NK-92 (cell line): Measurements from ENCODE around the gene MOB3C.
"Not testable (repeated sequence)": the region's sequence is repeated elsewhere in the genome, so short reads cannot be mapped to it uniquely, and the experiment has no call there.

Experiments used
- DNase-seq: peaks from one replicate; lab custom pipeline; 2025; ENCODE audit not compliant: unreplicated experiment; lab: John Stamatoyannopoulos, UW

Gene MOB3C

GRCh38 chr1:46616277-46617107, at the start of gene MOB3C:
MOB3C (minus strand) TSS chr1:46616811; CDS start chr1:46613321, 3,490 bp downstream.
- no peak for DNase-seq

DNA sequence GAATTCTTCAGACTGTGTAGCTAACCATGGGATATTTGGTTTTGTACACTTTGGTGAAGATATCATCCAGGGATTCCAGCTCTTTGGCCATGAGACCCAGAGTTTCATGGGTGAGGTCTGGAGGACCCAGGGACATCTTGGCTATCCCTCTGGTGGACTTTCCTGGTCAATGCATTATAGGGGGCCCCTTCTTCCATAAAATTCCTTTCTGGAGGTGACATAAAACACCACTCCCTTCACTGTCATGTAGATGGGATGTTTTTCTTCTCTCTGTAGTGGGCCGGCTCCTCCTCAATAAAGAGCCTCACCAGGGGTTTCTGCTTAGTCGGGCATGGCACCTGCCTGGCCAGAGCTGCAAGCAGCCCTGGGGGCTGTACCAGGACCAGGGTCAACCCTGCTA, 49.4 kb upstream of the MOB3C start:
- no peak for DNase-seq

DNA sequence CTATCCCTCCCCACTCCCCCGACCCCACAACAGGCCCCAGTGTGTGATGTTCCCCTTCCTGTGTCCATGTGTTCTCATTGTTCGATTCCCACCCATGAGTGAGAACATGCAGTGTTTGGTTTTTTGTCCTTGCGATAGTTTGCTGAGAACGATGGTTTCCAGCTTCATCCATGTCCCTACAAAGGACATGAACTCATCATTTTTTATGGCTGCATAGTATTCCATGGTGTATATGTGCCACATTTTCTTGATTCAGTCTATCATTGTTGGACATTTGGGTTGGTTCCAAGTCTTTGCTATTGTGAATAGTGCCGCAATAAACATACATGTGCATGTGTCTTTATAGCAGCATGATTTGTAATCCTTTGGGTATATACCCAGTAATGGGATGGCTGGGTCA, 46.3 kb upstream of the MOB3C start:
- DNase-seq, result not testable (repeated sequence)

GRCh38 chr1:46660116-46660515, 43.5 kb upstream of the MOB3C start:
- not testable (repeated sequence) for DNase-seq

DNA sequence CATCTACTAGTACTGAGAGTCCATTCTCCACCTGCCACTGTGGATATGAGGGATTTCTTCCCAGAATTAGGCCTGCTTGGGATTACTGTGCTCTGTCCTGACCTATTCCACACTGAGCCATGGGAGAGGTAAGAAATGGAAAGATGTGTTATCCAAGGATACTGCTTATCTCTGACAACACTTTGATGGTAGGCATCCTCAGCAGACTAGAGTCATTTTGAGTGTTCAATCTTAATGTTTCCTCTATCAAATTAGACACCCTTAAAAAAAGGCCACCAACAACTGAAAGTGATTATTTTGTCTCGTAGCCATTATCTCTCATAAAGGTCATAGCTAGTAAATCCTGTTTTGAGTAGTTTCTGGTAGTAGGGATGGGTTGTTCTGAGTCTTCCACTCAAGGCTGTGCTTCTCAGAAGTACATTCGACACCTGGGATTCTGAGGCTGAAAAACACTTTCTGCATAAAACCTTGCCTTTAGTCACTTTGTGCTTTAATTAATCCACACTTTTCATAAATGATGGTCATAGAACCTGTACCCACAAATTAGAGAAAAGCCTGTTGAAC, 42.8 kb upstream of the MOB3C start:
- DNase-seq, result no peak

GRCh38 chr1:46657775-46658174, 41.2 kb upstream of the MOB3C start:
- no peak for DNase-seq

GRCh38 chr1:46656643-46657042, 40.0 kb upstream of the MOB3C start:
- no peak for DNase-seq

GRCh38 chr1:46655848-46656247, 39.2 kb upstream of the MOB3C start:
- DNase-seq, result no peak

DNA sequence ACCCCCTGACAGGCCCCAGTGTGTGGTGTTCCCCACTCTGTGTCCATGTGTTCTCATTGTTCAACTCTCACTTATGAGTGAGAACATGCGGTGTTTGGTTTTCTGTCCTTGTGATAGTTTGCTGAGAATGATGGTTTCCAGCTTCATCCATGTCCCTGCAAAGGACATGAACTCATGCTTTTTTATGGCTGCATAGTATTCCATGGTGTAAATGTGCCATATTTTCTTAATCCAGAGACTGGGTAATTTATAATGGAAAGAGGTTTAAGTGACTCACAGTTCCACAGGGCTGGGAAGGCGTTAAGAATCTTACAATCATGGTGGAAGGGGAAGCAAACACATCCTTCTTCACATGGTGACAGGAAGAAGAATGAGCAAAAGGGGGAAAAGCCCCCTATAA, 38.1 kb upstream of the MOB3C start:
- DNase-seq, result not testable (repeated sequence)

- no peak for DNase-seq
Observed at GRCh38 chr1:46654012-46654411, 37.4 kb upstream of the MOB3C start.

- no peak for DNase-seq
Observed at GRCh38 chr1:46653405-46653958, 36.9 kb upstream of the MOB3C start.

- DNase-seq, result no peak
Observed at GRCh38 chr1:46652321-46653100, 35.9 kb upstream of the MOB3C start.

GRCh38 chr1:46651152-46651551, 34.5 kb upstream of the MOB3C start:
- not testable (repeated sequence) for DNase-seq

DNA sequence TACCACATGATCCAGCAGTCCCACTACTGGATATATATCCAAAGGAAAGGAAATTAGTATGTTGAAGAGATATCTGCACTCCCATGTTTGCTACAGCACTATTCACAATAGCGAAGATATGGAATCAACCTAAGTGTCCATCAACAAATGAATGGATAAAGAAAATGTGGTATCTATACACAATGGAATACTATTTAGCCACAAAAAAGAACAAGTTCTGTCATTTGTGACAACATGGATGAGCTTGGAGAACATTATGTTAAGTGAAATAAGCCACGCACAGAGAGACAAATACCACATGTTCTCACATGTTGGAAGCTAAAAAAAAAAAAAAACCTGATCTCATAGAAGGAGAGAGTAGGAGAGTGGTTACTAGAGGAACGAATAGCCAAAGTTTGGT, 33.9 kb upstream of the MOB3C start:
- DNase-seq, result no peak

GRCh38 chr1:46649764-46650163, 33.2 kb upstream of the MOB3C start:
- no peak for DNase-seq

- DNase-seq, result no peak
Observed at GRCh38 chr1:46647611-46648010, 31.0 kb upstream of the MOB3C start.

- no peak for DNase-seq
Observed at GRCh38 chr1:46646844-46647243, 30.2 kb upstream of the MOB3C start.

DNA sequence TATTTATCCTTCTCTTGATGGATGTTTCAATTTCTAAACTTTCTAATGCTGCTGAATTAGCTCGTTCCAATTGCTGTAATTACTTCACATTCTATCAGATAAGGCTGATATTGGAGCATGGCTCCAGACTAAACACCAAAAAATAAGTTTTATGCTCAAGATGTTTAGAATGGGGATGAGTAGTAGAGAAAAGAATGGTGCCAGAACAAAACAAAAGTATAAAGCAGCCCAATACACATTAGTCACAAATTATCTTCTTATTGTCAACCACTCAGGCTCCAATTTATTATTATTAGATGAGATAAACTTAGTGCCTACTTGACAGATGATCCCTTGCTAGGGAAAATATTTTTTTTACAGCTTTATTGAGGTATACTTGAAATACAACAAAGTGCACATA, 29.7 kb upstream of the MOB3C start:
- DNase-seq, result no peak

GRCh38 chr1:46645815-46646214, 29.2 kb upstream of the MOB3C start:
- no peak for DNase-seq

DNA sequence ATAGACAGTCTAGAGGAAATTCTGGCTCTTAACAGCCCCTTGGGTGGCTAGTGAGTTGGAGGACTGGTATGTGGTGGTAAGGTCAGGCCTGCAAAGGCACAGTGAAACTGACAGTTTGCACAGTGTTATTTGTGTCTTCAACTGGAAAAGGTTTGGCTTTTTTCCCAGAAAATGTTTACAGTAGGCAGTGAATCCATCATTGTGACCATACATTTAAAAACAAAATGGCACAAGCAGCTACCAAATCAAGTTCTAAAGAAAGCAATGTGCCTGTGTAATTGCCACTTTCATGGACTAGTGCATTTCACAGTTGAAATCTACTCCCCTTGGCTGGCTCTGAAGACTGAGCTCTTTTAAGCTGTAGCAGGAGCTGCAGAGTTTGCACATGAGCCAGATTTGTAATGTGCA, 26.8 kb upstream of the MOB3C start:
- no peak for DNase-seq

DNA sequence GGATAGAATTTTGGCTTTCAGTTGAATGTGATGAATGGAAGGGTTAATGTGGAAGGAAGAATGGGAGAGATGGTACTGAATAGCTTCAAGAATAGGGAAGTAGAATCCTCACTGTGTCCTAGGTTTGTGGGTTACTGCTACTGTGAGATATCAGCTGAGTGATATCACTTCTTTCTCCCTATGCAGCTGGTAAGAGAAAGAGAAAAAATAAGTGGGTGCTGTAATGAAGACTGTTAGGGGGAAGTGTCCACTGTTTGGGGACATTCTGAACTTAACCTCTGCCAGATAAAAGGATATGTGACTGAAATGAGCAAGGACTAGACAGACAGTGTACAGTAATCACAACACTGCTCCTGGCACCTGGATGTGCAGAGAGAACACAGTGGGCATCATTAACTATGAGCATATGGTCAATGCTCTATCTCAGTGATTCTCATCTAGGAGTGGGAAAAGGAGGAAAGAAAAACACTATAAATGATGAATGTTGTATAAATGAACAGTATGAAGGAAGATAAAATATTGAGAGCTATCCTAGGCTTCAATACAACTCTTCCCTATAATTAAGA, 25.6 kb upstream of the MOB3C start:
- no peak for DNase-seq
